ENCODE measurements around the gene P2RX5.
"Not testable (repeated sequence)": the region's sequence is repeated elsewhere in the genome, so short reads cannot be mapped to it uniquely, and the experiment has no call there.

P2RX5 gene

DNA sequence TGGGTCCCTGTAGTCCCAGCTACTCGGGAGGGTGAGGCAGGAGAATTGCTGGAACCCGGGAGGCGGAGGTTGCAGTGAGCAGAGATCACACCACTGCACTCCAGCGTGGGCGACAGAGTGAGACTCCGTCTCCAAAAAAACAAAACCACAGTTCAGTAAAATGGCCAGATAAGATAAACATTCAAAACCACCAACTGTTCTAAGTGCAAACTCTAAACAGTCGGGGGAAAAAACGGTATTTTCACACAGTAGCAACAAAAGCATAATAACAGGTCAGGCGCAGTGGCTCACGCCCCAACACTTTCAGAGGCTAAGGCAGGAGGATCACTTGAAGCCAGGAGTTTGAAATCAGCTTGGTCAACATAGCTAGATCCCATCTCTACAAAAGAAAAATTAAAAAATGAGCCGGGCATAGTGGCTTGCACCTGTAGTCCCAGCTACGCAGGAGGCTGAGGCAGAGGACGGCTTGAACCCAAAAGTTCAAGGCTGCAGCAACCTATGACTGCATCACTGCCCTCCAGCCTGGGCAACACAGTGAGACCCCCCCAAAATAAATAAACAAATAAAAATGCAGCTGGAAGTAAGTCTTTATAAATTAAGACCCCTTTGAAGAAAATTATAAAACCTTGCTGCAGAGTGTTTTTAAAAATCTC, 17.0 kb upstream of the P2RX5 start:
- no peak for DNase-seq (ENCODE audit: low read depth)

DNA sequence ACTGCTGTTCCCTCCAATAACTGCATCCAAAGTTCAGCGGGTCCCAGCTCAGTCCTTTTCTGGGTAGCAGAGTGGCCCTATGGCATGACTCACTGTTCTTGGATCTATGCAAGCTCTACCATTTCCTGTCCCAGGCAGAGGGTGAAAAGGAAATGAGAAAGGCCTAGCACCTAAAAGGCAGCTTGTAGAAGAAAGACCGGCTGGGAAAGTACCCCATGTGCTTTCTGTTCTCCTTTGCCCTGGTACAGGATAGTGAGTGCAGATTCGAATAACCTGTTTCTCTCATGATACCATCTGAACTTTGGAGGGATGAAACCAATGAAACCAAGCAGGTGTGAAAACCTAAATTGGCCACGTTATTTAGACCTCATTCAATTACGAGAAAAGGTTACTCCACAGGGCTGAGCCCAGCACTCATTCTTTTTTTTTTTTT, 15.0 kb upstream of the P2RX5 start:
- no peak for DNase-seq (ENCODE audit: low read depth)

DNA sequence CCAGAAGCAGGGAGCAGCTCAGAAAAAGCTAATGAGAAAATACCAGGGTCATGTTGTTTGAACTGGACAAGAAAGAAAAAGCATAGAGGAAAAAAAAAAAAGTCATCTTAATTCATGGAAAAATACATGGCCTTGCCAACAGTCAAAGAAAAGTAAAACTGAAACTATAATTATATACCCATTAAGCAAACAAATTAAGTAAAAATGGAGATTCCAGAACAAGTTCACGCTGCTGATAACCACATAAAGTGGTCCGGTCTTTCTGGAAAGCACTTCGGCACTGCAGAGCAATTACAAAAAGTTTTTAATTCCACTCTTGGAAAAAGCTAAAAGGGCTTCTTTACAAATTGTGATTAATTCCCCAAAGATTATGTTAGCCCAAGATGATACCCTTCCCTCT, 12.4 kb upstream of the P2RX5 start:
- DNase-seq (ENCODE audit: low read depth), result no peak

DNA sequence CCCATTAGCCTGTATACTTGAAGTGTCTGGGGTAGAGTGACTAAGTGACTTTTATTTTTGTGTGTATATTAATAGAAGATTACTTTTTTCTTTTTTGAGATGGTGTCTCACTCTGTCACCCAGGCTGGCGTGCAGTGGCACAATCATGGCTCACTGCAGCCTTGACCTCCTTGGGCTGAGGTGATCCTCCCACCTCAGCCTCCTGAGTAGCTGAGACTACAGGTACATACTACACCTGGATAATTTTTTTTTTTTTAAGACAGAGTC, 9.7 kb upstream of the P2RX5 start:
- not testable (repeated sequence) for DNase-seq (ENCODE audit: low read depth)

DNA sequence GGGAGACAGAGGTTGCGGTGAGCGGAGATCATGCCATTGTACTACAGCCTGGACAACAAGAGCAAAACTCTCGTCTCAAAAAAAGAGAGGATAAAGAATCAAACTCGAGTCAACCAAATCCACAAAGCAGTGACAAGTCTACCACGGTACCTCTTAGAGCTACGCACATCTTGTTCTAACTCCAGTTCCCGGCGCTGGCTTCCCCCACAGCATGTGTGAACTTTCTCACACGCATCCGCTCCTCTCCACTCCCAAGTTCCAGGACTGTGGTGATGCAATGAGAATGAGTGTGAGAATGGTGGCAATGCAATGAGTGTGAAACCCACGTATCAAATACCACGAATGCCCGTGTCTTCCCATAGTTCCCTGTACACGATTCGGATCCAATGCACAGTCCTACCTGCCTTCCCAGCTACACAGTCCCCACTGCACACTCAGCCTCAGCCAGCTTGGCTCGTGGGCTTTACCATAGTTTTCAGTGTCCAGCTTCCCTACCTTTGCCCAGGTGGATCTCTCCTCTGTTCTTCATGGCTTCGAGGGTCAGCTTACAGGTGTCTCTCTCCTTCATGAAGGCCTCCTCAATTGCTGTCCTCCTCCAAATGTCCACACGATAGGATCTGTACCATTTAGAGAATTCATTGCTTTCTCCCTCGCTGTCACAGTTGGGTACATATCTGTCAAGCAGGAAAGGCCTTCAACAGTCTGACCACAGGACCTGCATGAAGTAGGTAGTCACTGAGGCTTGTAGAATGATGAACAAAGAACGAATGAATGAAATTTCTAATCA, 9.2 kb upstream of the P2RX5 start:
- no peak for DNase-seq (ENCODE audit: low read depth)

DNA sequence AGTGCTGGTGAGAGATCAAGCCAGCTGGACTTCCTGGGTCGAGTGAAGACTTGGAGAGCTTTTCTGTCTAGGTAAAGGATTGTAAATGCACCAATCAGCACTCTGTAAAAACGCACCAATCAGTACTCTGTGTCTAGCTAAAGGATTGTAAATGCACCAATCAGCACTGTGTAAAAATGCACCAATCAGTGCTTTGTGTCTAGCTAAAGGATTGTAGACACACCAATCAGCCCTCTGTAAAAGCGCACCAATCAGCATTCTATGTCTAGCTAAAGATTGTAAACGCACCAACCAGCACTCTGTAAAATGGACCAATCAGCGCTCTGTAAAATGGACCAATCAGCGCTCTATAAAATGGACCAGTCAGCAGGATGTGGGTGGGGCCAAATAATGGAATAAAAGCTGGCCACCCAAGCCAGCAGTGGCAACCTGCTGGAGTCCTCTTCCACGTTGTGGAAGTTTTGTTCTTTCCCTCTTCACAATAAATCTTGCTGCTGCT, 6.1 kb upstream of the P2RX5 start:
- DNase-seq (ENCODE audit: low read depth), result not testable (repeated sequence)

DNA sequence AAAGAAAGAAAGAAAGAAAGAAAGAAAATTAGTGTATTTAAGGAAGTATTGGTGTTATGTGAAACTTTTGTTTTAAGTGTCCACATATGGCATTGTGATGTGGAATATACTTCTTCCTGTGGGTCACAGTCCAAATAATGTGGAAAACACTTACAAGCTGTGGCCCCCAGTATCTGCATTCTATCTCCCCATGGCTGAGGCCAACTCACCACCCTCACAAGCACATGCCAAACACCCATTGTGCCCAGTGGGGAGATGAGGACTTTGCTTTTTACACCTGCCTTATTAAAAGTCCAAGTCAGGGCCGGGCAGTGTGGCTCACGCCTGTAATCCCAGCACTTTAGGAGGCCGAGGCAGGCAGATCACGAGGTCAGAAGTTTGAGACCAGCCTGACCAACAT, 4.0 kb upstream of the P2RX5 start:
- DNase-seq (ENCODE audit: low read depth), result no peak

DNA sequence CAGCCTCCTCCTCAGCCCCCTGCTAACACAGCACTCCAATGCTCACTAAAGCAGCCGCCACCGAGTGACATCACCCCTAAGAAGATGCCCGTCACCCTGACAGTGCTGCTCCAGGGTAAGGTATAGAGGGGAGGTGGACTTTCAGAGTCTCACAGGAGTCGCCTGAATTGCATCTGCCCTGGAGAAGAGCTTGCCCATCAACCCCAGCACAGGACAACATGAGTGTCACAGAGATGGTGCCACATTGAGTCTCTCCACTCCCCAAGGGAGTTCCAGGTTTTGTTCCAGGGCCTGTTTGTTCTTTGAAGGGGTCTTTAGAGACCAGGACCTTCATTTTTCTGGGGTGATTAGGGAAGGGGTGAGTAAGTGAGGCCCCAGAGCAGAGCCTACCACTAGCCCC, 2.2 kb upstream of the P2RX5 start:
- DNase-seq (ENCODE audit: low read depth), result no peak

DNA sequence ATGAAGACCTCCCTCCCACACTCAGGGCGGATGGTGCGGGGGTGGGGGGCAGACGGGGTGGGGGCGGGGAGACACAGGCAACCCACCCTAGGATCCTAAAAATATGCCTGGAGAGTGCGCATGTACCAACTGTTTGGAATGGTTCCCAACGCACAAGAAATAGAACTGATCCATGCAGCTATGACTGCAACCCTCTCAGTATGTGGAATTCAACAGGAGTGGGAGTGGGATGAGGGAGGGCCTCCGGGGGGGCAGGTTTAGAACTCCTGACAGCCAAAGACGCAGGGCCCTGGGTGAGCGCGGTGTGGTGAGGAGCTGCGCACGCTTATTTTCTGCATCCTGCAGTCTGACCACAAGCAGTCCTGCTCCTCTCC, 1.1 kb upstream of the P2RX5 start:
- no peak for DNase-seq (ENCODE audit: low read depth)

DNA sequence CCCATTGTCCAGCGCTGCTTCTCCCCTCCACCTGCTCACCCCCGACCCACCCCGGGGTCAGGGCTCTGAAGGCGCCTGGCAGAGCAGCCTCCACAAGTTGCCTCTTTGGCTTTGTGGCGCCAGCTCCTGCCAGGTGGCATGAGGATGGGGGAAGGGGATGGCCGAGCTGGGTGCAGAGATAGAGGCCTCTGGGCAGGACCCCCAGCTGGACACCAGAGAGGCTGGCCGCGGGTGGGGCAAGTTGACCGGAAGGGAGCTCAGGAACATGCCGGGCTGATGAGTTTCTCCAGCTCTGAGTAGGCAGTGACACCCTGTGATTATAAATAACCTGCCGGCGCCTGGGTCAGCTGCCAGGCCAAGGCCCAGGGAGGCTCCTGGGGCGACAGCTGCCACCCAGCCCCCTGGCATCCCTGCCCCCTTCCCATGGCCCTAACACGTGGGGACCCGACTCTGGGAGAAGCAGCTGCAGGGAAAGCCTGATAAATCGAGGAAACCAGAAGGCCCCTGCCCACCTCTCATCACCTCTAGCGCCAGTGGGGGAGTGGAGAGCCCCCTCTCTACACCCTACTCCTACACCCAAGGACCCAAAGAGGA, 729 bp downstream of the P2RX5 start:
- DNase-seq (ENCODE audit: low read depth), result no peak

DNA sequence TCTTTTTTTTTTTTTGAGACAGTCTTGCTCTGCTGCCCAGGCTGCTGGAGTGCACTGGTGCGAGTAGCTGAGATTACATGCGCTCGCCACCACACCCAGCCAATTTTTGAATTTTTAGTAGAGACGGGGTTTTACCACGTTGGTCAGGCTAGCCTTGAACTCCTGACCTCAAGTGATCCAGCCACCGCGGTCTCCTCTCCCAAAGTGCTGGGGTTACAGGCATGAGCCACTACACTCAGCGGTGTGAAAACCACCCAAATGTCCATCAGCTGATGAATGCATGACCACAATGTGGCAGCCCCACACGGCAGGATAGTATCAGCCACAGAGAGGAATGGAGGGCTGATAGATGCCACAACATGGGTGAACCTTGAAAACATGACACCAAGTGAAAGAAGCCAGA, 2.1 kb downstream of the P2RX5 start:
- DNase-seq (ENCODE audit: low read depth), result no peak

DNA sequence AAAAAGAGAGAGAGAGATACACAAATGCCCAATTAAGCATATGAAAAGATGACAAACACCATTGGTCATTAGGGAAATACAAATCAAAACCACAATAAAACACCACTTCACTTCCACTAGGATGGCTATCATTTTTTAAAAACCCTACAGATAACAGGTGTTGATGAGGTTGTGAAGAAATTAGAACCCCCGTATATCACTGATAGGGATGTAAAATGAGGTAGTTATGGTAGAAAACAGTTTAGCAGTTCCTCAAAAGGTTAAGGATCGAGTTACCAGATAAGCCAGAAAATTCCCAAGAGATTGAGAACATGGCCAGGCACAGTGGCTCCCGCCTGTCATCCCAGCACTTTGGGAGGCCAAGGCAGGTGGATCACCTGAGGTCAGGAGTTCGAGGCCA, 2.8 kb downstream of the P2RX5 start:
- DNase-seq (ENCODE audit: low read depth), result no peak

DNA sequence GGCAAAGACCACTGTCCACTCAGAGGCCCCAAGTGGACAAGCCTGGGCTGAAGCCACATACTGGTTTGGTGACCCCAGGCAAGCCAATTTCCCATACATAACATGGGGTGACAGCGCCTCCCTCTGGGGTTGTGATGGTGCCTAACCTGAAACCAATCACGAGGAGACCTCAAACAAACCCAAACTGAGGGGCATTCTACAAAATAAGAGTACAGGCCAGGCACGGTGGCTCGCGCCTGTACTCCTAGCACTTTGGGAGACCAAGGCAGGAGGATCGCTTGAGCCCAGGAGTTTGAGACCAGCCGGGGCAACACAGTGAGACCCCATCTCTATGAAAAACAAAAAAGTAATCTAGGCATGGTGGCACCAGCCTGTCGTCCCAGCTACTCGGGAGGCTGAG, 3.6 kb downstream of the P2RX5 start:
- no peak for DNase-seq (ENCODE audit: low read depth)

DNA sequence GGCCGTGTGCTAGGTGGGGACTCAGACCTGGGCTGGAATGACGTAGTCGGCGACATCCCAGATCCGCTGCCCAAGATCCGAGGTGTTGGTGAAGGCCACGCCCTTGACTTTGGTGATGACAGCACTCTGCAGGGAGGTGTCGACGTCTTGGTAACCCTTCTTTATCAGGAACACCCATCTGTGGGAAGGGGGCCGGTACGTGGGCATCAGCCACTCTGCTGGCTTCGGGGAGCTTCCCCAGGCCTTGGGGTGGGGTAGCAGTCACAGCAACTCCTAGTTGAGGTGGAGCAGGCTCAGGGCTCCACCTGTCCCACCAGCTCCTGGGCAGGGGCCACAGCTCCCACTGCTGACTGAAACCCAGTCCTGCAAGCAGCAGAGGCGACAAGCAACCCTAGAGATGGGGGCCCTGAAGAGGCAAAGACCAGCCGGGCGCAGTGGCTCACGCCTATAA, 4.3 kb downstream of the P2RX5 start:
- no peak for DNase-seq (ENCODE audit: low read depth)

DNA sequence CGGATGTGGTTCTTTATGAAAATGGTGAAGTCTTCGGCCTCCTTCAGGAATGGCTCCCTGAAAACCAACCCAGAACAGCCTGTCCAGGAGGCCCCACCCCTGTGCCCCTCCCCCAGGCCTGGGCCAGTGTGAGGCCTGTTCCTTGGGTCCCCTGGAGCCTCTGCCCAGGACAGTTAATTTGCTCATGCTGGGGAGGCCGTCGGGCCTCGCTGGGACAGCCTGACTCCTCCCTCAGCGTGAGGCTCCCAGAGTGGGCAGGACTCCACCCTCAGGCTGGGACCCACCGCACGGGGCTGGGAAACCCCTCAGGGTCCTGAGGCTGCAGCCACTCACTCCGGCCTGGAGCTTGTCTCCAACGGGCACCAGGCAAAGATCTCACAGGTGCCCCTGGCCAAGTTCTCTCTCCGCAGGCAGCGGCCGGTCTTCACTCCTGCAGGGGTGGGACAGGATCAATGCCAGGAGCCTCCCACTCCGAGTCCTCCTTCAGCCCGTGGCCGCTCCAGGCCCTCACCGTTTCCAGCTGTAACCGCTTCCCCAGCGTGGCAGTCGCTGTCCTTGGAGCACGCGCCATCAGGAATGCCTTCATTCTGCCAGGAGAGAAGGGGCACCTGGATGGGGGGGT, 5.8 kb downstream of the P2RX5 start:
- no peak for DNase-seq (ENCODE audit: low read depth)

DNA sequence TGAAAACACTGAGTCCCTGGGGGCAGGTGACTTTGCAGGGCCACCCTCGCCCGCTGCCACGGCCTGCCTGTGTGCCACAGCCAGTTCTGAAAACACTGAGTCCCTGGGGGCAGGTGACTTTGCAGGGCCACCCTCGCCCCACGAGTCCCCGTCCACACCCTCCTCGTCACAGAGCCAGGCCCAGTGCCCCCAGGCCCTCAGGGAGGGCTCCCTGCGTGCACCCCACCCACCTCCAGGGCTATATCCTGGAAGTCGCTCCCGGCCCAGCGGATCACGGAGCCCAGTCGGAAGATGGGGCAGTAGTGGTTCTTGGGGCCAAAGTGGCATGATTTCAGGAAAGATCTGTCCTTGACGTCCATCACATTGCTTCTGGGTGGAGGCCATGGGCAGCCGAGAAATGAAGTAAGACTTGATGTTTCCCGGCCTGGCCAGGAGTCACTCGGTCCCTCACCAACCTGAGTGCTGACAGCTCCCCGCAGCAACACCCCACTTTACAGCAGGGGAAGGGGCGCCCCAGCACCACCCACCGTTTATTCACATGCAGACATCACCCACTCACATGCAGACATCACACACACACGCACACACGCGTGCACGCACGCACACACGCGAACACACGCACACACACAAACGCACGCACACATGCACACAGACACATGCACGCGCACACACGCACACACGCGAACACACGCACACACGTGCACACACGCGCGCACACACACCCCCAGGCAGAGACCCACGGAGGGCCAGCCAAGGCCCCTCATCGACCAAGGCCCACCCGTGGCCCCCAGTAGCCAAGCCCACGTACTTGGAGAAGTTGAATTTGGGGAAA, 6.5 kb downstream of the P2RX5 start:
- no peak for DNase-seq (ENCODE audit: low read depth)

DNA sequence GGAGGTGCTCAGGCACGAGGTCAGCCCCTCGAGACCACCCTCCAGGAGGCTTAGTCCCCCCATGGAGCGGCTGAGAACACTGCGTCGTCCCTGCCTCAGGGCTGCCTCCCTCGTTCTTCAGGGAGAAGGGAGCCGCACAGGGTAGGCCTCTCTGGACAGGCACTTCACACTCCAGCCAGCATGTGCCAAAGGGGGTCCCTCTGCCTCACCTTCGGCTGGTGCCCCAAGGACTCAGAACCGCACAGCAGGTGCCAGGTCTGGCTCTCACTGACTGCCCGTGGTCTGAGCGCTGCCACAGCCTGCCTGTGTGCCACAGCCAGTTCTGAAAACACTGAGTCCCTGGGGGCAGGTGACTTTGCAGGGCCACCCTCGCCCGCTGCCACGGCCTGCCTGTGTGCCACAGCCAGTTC, 7.1 kb downstream of the P2RX5 start:
- DNase-seq (ENCODE audit: low read depth), result no peak

DNA sequence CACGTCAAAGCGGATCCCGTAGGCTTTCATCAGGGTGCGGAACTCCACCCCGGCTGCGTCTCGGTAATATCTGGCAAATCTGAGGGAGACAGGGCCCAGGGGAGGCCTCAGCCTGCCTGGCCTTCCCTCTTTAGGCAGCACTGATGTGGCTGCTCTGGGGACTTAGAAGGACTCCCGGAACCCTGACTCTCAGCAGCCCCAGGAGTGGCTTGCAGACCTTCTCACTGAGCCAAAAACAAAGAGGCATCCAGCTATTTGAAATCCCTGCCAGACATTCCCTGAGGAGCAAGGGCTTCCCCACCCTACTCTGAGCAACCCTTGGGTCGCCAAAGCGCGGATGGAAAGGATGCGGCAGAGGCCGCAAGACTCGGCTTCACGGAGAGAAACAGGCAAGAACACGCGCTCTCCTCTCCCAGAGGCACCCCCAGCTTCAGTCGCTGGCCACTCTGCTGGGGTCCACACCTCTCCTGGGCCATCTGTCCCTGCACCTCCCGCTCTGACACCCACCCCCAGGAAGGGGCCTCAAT, 7.9 kb downstream of the P2RX5 start:
- no peak for DNase-seq (ENCODE audit: low read depth)

DNA sequence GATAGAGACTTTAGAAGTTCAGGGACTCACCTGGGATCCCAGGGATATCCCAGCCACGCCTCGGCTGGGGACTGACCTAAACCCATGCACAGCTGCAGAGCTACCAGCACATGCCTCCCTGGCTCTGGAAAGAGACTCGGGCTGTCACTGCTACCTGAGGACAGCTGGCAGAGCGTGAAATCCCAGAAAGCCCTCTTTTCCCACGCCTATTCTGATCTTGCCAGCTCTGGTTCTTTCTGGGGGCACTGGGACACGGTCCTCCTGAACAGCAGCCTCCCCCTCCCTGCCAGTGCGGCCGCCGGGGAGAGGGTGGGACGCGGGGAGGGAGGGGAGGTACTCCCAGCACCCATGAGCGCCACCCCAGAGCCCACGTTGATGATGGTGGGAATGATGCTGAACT, 10.8 kb downstream of the P2RX5 start:
- no peak for DNase-seq (ENCODE audit: low read depth)

DNA sequence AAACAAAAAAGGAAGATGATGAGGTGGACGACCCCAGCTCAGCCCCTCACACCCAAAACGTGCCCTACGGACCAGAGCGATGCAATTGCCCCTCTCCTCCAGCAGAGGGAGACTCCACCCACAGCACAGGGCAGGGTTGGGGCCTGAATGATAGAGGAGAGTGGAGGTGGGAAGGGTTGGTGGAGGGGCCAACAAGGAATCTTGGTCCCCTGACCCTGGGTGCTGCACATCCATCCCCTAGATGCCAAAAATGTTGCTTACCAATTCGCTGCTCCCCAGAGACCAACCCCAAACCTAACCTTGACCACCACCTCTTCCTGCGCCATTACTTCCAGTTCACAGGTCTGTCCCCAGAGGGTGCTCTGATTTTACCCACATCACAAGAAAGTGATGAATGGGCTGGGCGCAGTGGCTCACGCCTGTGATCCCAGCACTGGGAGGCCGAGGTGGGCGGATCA, 12.9 kb downstream of the P2RX5 start:
- no peak for DNase-seq (ENCODE audit: low read depth)

DNA sequence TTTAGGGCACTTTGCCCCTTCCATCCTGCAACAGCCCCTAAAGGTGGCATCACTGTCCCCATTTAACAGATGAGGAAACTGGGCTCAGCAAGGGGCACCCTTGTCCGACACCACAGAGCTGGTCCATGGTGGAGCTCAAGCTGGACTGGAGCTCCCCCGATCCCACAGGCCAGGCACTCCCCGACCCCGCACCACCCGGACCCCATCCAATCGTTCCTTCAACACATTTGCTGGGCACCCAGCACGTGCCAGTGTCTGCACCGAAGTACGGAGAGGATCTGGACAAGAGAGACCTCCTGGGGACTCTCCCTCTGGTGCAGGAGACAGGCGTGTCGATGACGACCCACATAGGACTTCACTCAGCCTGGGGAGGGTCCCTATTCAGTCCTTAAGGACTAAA, 13.9 kb downstream of the P2RX5 start:
- no peak for DNase-seq (ENCODE audit: low read depth)

DNA sequence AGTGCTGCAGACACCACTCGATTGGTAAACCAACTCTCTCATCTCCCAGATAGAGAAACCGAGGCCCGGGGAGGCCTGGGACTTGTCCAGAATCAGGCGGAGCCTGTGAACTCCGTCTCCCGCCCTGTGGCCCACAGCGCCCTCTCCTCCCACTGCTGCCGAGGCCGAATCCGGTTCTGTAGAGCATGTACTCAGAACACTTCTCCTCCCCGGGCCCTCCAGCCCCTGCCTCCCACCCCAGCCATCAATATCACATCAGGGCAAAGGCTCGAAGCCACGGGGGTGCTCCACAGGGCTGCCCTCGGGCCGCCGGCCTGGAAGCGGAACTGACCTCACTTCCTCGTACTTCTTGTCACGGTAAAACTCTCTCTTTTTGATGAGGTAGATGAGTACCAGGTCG, 14.4 kb downstream of the P2RX5 start:
- no peak for DNase-seq (ENCODE audit: low read depth)

Measured in HS-5 (cell line).